Thymus (tissue), 14 donors: ENCODE measurements around the gene ATAD3B. TPM values are rescaled to one million over a fixed set of nuclear protein-coding genes. Genes with fewer than 3 reads are reported as not detected.

Experiments
- DNase-seq, 9 donors: peaks; one replicate each; pipeline ENCODE4 v3.0.0-alpha.2; 2013; ENCODE audit warnings: low spot score in 9 of 9, low read depth in 6 of 9, missing footprints in 1 of 9
- H3K27ac ChIP-seq, 2 donors: one replicate each; pipeline ENCODE4 v1.5.1; 2013; ENCODE audit warnings: control low read depth in 1 of 2, low read depth in 1 of 2, low read length in 1 of 2, mild to moderate bottlenecking in 1 of 2, moderate library complexity in 1 of 2
- H3K27me3 ChIP-seq, 2 donors: one replicate each; pipeline ENCODE4 v1.5.1; 2013; ENCODE audit warnings: low read length in 1 of 2; ENCODE audit not compliant: control insufficient read depth in 2 of 2, insufficient read depth in 1 of 2
- H3K36me3 ChIP-seq, 2 donors: one replicate each; pipeline ENCODE4 v1.5.1; 2013; ENCODE audit warnings: low read length in 1 of 2, mild to moderate bottlenecking in 1 of 2, moderate library complexity in 1 of 2; ENCODE audit not compliant: control insufficient read depth in 2 of 2, insufficient read depth in 2 of 2
- H3K4me1 ChIP-seq, 2 donors: one replicate each; pipeline ENCODE4 v1.5.1; 2013; ENCODE audit warnings: low read length in 2 of 2; ENCODE audit not compliant: control insufficient read depth in 2 of 2, insufficient read depth in 2 of 2
- H3K4me3 ChIP-seq, 2 donors: one replicate each; pipeline ENCODE4 v1.5.1; 2013; ENCODE audit warnings: low read length in 2 of 2, control low read depth in 1 of 2, mild to moderate bottlenecking in 1 of 2
- H3K9me3 ChIP-seq, 2 donors: one replicate each; pipeline ENCODE4 v1.5.1; 2013; ENCODE audit warnings: low read length in 1 of 2, mild to moderate bottlenecking in 1 of 2; ENCODE audit not compliant: control insufficient read depth in 2 of 2, insufficient read depth in 1 of 2
- WGBS: extraction: QIAGEN DNeasy Blood & Tissue Kit; methylation state at CpG from one replicate; pipeline ENCODE4 v1.1.7; 2013; 5-methylcytosine and 5-hydroxymethylcytosine counted together
- long read RNA-seq, 10 donors: transcript quantifications; one replicate each; lab custom pipeline, GENCODE V29; 2026
- polyA plus RNA-seq: library from polyadenylated mRNA; stranded (reverse); fragments of 200-250 nt; gene quantifications from one replicate; pipeline ENCODE4 v1.2.3, GENCODE V29; 2013
- total RNA-seq: library from RNA; stranded (reverse); fragments of 120-200 nt; gene quantifications from one replicate; pipeline ENCODE4 v1.2.4, GENCODE V29; 2013
- donor health status: healthy.

Gene ATAD3B, protein sequence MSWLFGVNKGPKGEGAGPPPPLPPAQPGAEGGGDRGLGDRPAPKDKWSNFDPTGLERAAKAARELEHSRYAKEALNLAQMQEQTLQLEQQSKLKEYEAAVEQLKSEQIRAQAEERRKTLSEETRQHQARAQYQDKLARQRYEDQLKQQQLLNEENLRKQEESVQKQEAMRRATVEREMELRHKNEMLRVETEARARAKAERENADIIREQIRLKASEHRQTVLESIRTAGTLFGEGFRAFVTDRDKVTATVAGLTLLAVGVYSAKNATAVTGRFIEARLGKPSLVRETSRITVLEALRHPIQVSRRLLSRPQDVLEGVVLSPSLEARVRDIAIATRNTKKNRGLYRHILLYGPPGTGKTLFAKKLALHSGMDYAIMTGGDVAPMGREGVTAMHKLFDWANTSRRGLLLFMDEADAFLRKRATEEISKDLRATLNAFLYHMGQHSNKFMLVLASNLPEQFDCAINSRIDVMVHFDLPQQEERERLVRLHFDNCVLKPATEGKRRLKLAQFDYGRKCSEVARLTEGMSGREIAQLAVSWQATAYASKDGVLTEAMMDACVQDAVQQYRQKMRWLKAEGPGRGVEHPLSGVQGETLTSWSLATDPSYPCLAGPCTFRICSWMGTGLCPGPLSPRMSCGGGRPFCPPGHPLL
- 14.9 TPM for total RNA-seq
- polyA plus RNA-seq, result 58.9 TPM
- long read RNA-seq, donor 1, result 0 reads
- long read RNA-seq, donor 2, full-length matches to known transcripts, result 3 of 3 reads
- long read RNA-seq, donor 2, partial matches to known transcripts, result 0 of 3 reads
- long read RNA-seq, donor 2, other reads (novel, unspliced or antisense), result 0 of 3 reads
- long read RNA-seq, donor 3, partial matches to known transcripts, result 0 of 1 reads
- long read RNA-seq, donor 3, other reads (novel, unspliced or antisense), result 0 of 1 reads
- long read RNA-seq, donor 4, full-length matches to known transcripts, result 2 of 2 reads
- long read RNA-seq, donor 4, partial matches to known transcripts, result 0 of 2 reads
- long read RNA-seq, donor 4, other reads (novel, unspliced or antisense), result 0 of 2 reads
- long read RNA-seq, donor 5, full-length matches to known transcripts, result 3 of 3 reads
- long read RNA-seq, donor 5, partial matches to known transcripts, result 0 of 3 reads
- long read RNA-seq, donor 5, other reads (novel, unspliced or antisense), result 0 of 3 reads
- long read RNA-seq, donor 6, full-length matches to known transcripts, result 6 of 6 reads
- long read RNA-seq, donor 6, partial matches to known transcripts, result 0 of 6 reads
- long read RNA-seq, donor 6, other reads (novel, unspliced or antisense), result 0 of 6 reads
- long read RNA-seq, donor 7, partial matches to known transcripts, result 0 of 1 reads
- long read RNA-seq, donor 7, other reads (novel, unspliced or antisense), result 0 of 1 reads
- long read RNA-seq, donor 8, partial matches to known transcripts, result 0 of 2 reads
- long read RNA-seq, donor 8, other reads (novel, unspliced or antisense), result 0 of 2 reads
- long read RNA-seq, donor 9, partial matches to known transcripts, result 0 of 1 reads
- long read RNA-seq, donor 9, other reads (novel, unspliced or antisense), result 0 of 1 reads
- long read RNA-seq, donor 10, partial matches to known transcripts, result 0 of 2 reads
- long read RNA-seq, donor 10, other reads (novel, unspliced or antisense), result 0 of 2 reads

DNA sequence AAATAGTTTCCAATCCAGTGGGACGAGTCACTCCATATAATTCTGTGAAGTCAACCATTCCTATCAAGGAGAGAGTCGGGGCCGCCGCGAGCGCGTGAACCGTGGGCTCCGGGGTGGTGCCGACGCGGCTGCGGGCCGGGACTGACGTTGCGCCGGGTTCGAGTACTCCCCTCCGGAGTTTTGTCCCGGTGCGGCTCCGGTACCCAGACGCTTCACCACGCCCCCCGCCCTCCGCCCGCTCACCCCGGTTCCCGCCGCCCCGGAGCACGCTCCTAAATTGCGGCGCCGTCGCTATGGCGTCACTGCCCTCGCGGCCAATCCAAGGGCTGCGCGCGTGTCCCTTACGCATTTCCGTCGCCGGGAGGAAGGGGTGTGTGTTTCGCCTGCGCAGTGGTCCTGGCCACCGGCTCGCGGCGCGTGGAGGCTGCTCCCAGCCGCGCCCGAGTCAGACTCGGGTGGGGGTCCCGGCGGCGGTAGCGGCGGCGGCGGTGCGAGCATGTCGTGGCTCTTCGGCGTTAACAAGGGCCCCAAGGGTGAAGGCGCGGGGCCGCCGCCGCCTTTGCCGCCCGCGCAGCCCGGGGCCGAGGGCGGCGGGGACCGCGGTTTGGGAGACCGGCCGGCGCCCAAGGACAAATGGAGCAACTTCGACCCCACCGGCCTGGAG is at the start of gene ATAD3B:
ATAD3B (plus strand) TSS at position 377 of the 664 bp plus-strand sequence; CDS start at position 497, 120 bp downstream.
- peaks cover 8 to 14% of the 10 kb centered on the region in 2 donors for H3K4me1 ChIP-seq
- DNase-seq, result peak; percentile 74 to 93 (median 83)
- H3K36me3 ChIP-seq, result no peaks in the 10 kb centered on the region
- WGBS, result under 1% methylated on average over 87 of the region's 87 CpGs
- peak within 1 kb of the TSS; percentile 76 to 89 for H3K4me3 ChIP-seq
- H3K27ac ChIP-seq, result peak within 1 kb of the TSS; percentile 77 to 84
- H3K9me3 ChIP-seq, result no peaks in the 10 kb centered on the region
- no peaks in the 10 kb centered on the region for H3K27me3 ChIP-seq

DNA sequence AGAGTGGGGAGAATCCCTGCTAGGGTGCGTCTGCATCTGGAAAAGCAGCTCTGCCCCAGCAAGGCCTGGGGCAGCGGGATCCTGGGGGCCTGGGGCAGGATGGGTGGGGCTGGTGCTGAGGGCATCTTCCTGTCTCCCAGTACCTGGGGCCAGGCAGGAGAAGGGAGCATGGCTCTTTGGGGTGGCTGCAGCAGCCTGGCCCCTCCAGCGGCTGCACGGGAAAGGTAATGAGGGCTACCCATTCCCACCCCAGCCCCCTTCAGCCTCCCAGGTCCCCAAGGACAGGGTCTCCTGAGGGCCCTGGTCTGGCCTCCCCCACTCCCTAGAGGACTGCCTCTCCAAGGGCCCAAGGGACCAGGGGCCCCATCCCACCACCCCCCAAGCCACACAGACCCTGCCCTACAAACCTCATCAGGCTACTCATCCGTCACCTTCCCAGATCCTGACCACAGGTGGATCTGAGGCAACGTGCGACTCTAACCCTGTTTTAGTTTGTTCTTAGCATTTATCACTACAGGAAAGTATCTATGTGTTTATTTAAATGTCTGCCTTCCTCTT is 49.6 kb upstream of the ATAD3B start:
- H3K9me3 ChIP-seq, result no peaks in the 10 kb centered on the region

DNA sequence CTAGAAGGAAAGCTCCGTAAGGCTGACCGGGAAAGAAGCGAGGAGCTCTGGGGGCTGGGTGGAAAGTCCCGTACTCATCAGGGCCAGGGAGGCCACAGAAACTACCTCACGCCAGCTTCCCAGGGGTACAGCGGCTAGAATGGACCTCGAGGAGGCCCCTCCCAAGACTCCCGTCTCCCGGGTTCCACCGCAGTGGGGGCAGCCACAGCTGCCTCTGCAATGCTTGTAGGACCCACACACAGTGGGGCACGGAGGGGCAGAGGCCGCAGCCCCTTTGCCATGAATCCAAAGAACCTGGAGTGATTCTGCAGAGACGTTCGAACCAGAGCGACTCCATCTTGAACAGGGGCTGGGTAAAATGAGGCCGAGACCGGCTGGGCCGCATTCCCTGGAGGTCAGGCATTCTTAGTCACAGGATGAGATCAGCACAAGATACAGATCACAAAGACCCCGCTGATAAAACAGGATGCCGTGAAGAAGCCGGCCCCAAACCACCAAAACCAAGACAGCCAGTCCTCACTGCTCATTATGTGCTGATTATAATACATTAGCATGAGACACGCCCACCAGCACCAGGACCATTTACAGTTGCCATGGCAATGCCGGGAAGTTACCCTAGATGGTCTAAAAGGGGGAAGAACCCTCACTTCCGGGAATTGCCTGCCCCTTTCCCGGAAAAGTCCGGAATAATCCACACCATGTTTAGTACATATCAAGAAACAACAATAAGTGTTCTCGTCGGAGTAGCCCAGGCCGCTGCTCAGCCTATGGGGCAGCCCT is 48.9 kb upstream of the ATAD3B start:
- Histone ChIP-seq H3K36me3 (no peaks in the 10 kb centered on the region), H3K9me3 (no peaks in the 10 kb centered on the region), H3K4me3 (no peak overlapping the region), H3K27ac (no peak overlapping the region), H3K27me3 (peaks cover 24 to 72% of the 10 kb centered on the region in 2 donors), H3K4me1 (peaks cover 8 to 33% of the 10 kb centered on the region in 2 donors)
- 71% methylated on average over 29 of the region's 29 CpGs for WGBS
- no peak for DNase-seq

More for the DNA sequence above, 49.6 kb upstream of the ATAD3B start:
- Histone ChIP-seq H3K27me3 (peaks cover 24 to 70% of the 10 kb centered on the region in 2 donors), H3K36me3 (no peaks in the 10 kb centered on the region), H3K4me3 (no peak overlapping the region), H3K4me1 (peaks cover 7 to 32% of the 10 kb centered on the region in 2 donors), H3K27ac (peak overlapping the region in 1 of 2 donors; percentile 25)
- WGBS, result 94% methylated on average over 7 of the region's 7 CpGs
- no peak for DNase-seq

DNA sequence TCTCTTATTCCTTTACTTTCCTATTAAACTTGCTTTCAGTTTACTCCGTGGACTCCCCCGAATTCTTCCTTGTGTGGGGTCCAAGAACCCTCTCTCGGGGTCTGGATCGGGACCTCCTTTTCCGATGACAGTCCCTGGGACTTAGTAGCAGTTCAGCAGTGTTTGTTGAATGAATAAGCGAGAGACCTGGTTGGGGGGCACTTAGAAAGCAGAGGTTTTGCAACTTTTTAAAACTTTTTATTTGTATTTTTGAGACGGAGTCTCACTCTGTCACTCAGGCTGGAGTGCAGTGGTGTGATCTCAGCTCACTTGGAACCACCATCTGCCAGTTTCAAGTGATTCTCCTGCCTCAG is 48.3 kb upstream of the ATAD3B start:
- Histone ChIP-seq H3K4me1 (peaks cover 8 to 33% of the 10 kb centered on the region in 2 donors), H3K9me3 (peaks cover under 1 to 3% of the 10 kb centered on the region in 2 donors), H3K36me3 (no peaks in the 10 kb centered on the region), H3K4me3 (no peak overlapping the region), H3K27me3 (peaks cover 24 to 71% of the 10 kb centered on the region in 2 donors), H3K27ac (no peak overlapping the region)
- WGBS, result 89% methylated on average over 7 of the region's 7 CpGs
- DNase-seq, result no peak

DNA sequence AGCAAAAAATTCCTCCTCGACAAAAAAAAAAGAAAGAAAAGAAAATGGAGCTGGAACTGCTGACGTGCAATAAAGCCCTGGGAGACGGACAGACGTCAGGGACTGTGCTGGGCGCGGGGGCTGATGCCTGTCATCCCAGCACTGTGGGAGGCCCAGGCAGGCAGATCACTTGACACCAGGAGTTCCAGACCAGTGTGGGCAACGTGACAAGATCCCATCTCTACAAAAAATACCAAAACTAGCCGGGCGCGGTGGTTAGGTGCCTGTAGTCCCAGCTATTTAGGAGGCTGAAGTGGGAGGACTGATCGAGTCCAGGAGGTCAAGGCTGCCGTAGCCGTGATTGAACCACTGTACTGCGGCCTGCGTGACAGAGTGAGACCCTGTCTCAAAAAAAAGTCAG is 46.9 kb upstream of the ATAD3B start:
- H3K36me3 ChIP-seq, result no peaks in the 10 kb centered on the region
- WGBS, result 89% methylated on average over 15 of the region's 15 CpGs
- DNase-seq, result no peak
- H3K4me1 ChIP-seq, result peaks cover 8 to 33% of the 10 kb centered on the region in 2 donors
- peaks cover 19 to 71% of the 10 kb centered on the region in 2 donors for H3K27me3 ChIP-seq
- H3K4me3 ChIP-seq, result no peak overlapping the region
- no peak overlapping the region for H3K27ac ChIP-seq
- H3K9me3 ChIP-seq, result peaks cover 1 to 4% of the 10 kb centered on the region in 2 donors

DNA sequence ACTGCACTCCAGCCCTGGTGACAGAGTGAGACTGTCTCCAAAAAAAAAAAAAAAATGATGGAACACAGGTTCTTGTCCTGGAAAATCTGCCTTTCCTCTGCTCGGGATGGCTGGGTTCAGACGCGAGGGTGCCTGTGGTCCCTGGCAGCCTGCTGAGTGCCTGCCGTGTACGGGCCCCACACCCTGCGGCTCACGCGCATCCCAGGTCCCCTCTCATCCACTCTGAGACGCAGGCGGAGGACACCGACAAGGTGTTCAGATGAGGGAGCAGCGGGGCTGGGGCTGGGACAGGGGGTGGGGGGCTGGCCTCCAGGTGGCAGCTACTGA is 46.2 kb upstream of the ATAD3B start:
- 85% methylated on average over 12 of the region's 12 CpGs for WGBS
- no peak for DNase-seq
- peaks cover 12 to 76% of the 10 kb centered on the region in 2 donors for H3K27me3 ChIP-seq

DNA sequence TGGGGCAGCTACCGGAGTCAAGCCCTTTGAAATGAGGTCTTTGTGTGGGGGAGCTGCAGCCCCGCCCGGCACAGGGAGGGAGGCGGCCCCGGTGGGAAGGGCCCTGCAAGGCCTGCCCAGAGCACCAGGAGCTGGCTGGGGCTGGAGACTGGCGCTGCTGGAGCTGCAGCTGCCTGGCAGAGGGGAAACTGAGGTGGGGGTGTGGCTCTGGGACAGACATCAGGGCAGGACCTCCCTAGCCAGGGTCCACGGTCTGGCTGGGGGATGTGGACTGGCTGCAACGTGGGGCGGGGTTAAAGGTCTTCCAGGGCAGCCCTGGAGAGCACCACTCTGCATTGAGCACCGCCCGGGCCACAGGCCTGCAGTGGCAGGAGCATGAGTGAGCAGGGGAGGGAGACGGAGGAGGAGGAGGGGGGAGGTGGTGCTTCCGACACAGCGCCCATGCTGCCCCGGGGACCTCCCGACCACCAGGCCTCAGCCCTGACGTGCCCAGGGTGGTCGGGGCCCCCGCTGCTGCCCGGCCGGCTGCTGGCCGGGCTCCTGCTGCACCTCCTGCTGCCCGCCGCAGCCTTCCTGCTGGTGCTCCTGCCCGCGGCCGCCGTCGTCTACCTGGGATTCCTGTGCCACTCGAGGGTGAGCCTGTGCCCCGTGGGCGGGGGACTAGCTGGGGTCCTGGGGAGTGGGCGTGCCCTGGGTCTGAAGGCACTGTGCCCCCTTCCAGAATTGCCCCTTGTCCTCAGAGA is 45.6 kb upstream of the ATAD3B start:
- Histone ChIP-seq H3K36me3 (no peaks in the 10 kb centered on the region), H3K27me3 (peaks cover 6 to 76% of the 10 kb centered on the region in 2 donors), H3K4me3 (no peak overlapping the region), H3K9me3 (peaks cover 1 to 4% of the 10 kb centered on the region in 2 donors), H3K27ac (no peak overlapping the region), H3K4me1 (peaks cover 8 to 36% of the 10 kb centered on the region in 2 donors)
- peak in 1 of 9 donors; percentile 31 for DNase-seq
- 47% methylated on average over 33 of the region's 33 CpGs for WGBS

More for the DNA sequence above, 46.2 kb upstream of the ATAD3B start:
- Histone ChIP-seq H3K36me3 (no peaks in the 10 kb centered on the region), H3K4me3 (no peak overlapping the region), H3K4me1 (peaks cover 8 to 33% of the 10 kb centered on the region in 2 donors), H3K27ac (no peak overlapping the region), H3K9me3 (peaks cover 1 to 4% of the 10 kb centered on the region in 2 donors)
